ENCODE results near the gene VSTM2B.

DNA sequence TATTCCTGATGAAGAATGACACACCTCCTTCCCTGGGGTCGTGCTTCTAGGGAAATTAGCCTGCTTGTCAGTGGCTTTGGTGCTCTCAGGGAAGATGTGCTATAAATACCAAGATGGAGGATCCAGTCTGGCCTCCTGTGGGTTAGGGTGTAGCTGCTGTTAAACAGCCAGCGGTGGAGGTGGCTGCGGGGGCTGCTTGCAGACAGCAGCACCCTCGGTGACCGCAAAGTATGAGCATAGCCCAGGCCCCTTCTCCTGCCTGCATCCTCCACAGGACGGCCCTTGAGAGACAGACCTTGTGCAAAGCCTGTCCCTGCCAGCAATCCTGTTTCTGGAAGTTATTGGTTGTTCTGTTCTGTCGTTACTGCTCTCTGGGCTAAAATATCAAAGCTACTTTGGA is 11.4 kb downstream of the VSTM2B start:
- TF ChIP-seq, protein P1, sequence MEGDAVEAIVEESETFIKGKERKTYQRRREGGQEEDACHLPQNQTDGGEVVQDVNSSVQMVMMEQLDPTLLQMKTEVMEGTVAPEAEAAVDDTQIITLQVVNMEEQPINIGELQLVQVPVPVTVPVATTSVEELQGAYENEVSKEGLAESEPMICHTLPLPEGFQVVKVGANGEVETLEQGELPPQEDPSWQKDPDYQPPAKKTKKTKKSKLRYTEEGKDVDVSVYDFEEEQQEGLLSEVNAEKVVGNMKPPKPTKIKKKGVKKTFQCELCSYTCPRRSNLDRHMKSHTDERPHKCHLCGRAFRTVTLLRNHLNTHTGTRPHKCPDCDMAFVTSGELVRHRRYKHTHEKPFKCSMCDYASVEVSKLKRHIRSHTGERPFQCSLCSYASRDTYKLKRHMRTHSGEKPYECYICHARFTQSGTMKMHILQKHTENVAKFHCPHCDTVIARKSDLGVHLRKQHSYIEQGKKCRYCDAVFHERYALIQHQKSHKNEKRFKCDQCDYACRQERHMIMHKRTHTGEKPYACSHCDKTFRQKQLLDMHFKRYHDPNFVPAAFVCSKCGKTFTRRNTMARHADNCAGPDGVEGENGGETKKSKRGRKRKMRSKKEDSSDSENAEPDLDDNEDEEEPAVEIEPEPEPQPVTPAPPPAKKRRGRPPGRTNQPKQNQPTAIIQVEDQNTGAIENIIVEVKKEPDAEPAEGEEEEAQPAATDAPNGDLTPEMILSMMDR (IDR thresholded peaks at IDR 0.05), result no peak
- TF ChIP-seq POLR2A (IDR thresholded peaks at IDR 0.05), result no peak
